ENCODE results near the gene LIPI.
"Not testable (repeated sequence)": the region's sequence is repeated elsewhere in the genome, so short reads cannot be mapped to it uniquely, and the experiment has no call there.

LIPI gene

GRCh38 chr21:14235101-14235500 lies 24.3 kb upstream of the LIPI start:
- H3K4me3 ChIP-seq (ENCODE audit: low read depth, low read length): no peak overlapping the region
- TF ChIP-seq CTCF (IDR thresholded peaks at IDR 0.05; ENCODE audit: low read depth, low read length) (no peak), MYC (IDR thresholded peaks at IDR 0.05; ENCODE audit: low read depth, low read length) (no peak), MAX (IDR thresholded peaks at IDR 0.05; ENCODE audit: low read depth, low read length) (no peak), POLR2A (IDR thresholded peaks at IDR 0.05; ENCODE audit: extremely low read depth, insufficient read length) (no peak)
- no peak for DNase-seq (ENCODE audit: low read depth)

GRCh38 chr21:14229399-14229798 lies 18.6 kb upstream of the LIPI start:
- no peak for TF ChIP-seq MAX (IDR thresholded peaks at IDR 0.05; ENCODE audit: low read depth, low read length)
- TF ChIP-seq MYC (IDR thresholded peaks at IDR 0.05; ENCODE audit: low read depth, low read length): no peak
- no peak for TF ChIP-seq CTCF (IDR thresholded peaks at IDR 0.05; ENCODE audit: low read depth, low read length)
- TF ChIP-seq POLR2A (IDR thresholded peaks at IDR 0.05; ENCODE audit: extremely low read depth, insufficient read length): no peak
- DNase-seq (ENCODE audit: low read depth): no peak
- H3K4me3 ChIP-seq (ENCODE audit: low read depth, low read length): no peak overlapping the region

- DNase-seq (ENCODE audit: low read depth): no peak
- no peak for TF ChIP-seq MYC (IDR thresholded peaks at IDR 0.05; ENCODE audit: low read depth, low read length)
- no peak for TF ChIP-seq CTCF (IDR thresholded peaks at IDR 0.05; ENCODE audit: low read depth, low read length)
- no peak for TF ChIP-seq MAX (IDR thresholded peaks at IDR 0.05; ENCODE audit: low read depth, low read length)
- TF ChIP-seq POLR2A (IDR thresholded peaks at IDR 0.05; ENCODE audit: extremely low read depth, insufficient read length): no peak
- no peak overlapping the region for H3K4me3 ChIP-seq (ENCODE audit: low read depth, low read length)
These were observed 12.6 kb upstream of the LIPI start for GRCh38 chr21:14223365-14223764.

- no peak within 1 kb of the TSS for H3K4me3 ChIP-seq (ENCODE audit: low read depth, low read length)
- TF ChIP-seq POLR2A (IDR thresholded peaks at IDR 0.05; ENCODE audit: extremely low read depth, insufficient read length) (no peak), CTCF (IDR thresholded peaks at IDR 0.05; ENCODE audit: low read depth, low read length) (no peak), MAX (IDR thresholded peaks at IDR 0.05; ENCODE audit: low read depth, low read length) (no peak), MYC (IDR thresholded peaks at IDR 0.05; ENCODE audit: low read depth, low read length) (no peak)
- DNase-seq (ENCODE audit: low read depth): peak; percentile 12
These were observed 5.4 kb upstream of the LIPI start, which contains the start of gene RBM11 for GRCh38 chr21:14215971-14216641. TSS of gene RBM11 (plus strand) at chr21:14216157. CDS start at chr21:14216187, 30 bp downstream.

- no peak for DNase-seq (ENCODE audit: low read depth)
- no peak for TF ChIP-seq CTCF (IDR thresholded peaks at IDR 0.05; ENCODE audit: low read depth, low read length)
- H3K4me3 ChIP-seq (ENCODE audit: low read depth, low read length): no peak overlapping the region
These were observed 2.4 kb upstream of the LIPI start for GRCh38 chr21:14213164-14213563.

- DNase-seq (ENCODE audit: low read depth): no peak
- no peak overlapping the region for H3K4me3 ChIP-seq (ENCODE audit: low read depth, low read length)
- TF ChIP-seq CTCF (IDR thresholded peaks at IDR 0.05; ENCODE audit: low read depth, low read length) (no peak), POLR2A (IDR thresholded peaks at IDR 0.05; ENCODE audit: extremely low read depth, insufficient read length) (no peak), MYC (IDR thresholded peaks at IDR 0.05; ENCODE audit: low read depth, low read length) (no peak), MAX (IDR thresholded peaks at IDR 0.05; ENCODE audit: low read depth, low read length) (no peak)
These were observed 4.5 kb downstream of the LIPI start for GRCh38 chr21:14206222-14206621.

- not testable (repeated sequence) for H3K4me3 ChIP-seq (ENCODE audit: low read depth, low read length); DNase-seq (ENCODE audit: low read depth)
These were observed 44.1 kb downstream of the LIPI start for GRCh38 chr21:14166463-14167223.
